ENCODE measurements around the gene NTN5. TPM values are rescaled to one million over a fixed set of nuclear protein-coding genes. Genes with fewer than 3 reads are reported as not detected.

The NTN5 gene
- 0.06 to 0.22 TPM (median 0.15 TPM) in 5 replicates for total RNA-seq (2022; extraction: Qiagen RNA extraction)

DNA sequence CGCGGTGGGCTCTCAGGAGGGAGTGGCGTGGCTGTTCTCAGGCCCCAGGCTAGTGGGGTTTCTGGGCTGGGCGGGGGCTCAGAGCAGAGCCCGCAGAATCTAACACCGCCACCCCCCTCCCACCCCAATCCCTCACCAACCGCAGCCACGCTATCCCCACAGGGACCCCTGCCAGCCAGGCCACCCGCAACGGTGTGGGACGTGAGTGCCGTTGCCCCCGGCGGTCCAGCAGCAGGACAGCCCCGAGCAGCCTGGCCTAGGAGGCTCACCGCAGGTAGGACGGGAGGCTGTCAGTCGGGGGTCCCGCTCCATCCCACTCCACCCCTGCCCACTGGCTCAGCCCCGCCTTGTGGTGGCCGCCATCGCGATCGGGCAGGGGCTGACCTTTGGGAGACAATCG is at the start of gene NTN5:
Gene NTN5 (minus strand): TSS at position 24 of the 400 bp plus-strand sequence. CDS start 2,031 bp downstream, outside the sequence.

DNA sequence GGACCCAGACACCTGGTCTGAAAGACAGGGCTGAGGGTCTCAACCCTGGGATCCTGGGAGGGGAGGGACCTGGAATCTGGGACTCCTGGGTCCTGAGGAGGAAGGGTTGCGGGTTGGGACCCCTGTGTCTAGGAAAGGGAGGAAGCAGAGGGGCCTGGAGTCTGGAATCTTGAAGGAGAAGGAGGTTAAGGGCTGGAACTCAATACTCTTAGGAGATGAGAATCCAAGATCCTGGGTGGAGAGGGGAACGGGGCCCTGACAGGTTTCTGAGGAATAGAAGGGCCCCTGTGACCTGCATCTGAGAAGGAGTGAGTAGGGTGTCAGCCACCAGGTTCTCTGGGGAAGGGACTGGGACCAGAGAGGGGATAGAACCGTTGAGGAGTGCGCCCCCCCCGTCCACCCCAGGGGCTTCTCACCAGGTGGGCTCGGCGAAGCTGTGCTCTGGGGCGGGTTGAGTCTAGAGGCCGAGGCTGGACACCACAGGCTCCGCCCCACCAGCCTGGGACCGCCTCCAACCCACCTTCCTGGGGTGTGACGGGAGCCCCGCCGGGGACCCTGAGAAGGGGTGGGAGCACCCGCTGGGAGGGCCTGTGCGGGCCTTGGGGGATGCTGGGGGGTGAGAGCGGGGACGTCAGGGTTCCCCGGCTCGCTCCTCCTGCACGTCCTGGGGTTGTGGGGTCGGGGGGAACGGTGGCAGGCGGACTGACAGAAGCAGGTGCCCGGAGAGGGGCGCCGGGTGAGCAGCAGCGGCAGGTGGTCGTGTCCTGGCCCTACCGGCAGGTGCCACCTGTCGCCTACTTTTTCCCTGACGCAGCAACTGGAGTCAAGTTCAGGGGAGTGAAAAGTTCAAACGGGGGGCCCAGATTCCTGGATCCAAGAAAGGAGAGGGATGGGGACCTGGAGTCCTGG is 46.7 kb upstream of the NTN5 start, which contains the start of gene MAMSTR:
Gene MAMSTR (minus strand): TSS at position 463 of the 909 bp plus-strand sequence. CDS start 694 bp downstream, outside the sequence.

GRCh38 chr19:48695743-48696352 is 23.0 kb upstream of the NTN5 start, which contains the start of gene FUT2:
TSS of gene FUT2 (plus strand) at chr19:48695971. CDS start at chr19:48702957, 6,986 bp downstream.

DNA sequence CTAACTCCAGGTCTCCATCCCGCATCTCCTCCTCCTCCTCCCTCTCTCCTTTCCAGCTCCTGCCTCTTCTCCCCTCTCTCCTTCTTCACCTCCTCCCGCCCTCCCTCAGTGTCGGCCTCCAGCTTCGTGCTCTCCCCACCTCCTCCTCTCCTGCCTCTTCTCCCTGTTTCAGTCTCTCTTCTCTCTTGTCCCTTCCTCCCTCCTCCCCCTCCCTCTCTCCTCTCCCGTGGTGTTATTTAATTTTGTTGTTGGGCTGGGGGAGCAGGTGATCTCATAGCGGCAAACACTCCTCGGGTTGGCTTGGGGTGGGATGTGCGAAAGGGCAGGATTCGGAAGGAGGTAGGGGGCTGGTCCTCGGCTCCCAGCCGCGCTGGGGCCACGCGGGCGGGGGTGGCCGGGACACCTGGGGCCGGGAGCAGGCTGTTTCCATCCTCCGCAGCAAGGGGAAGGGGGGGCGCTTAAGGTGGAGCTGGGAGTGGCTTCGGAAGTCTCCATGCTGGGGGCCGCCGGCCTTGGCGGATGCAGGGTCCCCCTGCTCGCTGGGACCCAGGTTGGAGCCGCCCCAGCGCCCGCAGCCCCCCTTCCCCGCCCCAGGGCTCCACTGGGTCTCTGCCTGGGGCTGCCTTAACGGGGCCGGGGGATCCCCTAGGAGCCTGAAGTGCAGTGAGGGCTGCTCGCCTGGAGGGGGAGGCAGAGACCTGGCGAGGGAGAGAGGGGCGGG is 26.7 kb downstream of the NTN5 start, which contains the start of gene CA11:
Gene CA11 (minus strand): TSS at position 187 of the 721 bp plus-strand sequence. CDS start 555 bp downstream, outside the sequence.

DNA sequence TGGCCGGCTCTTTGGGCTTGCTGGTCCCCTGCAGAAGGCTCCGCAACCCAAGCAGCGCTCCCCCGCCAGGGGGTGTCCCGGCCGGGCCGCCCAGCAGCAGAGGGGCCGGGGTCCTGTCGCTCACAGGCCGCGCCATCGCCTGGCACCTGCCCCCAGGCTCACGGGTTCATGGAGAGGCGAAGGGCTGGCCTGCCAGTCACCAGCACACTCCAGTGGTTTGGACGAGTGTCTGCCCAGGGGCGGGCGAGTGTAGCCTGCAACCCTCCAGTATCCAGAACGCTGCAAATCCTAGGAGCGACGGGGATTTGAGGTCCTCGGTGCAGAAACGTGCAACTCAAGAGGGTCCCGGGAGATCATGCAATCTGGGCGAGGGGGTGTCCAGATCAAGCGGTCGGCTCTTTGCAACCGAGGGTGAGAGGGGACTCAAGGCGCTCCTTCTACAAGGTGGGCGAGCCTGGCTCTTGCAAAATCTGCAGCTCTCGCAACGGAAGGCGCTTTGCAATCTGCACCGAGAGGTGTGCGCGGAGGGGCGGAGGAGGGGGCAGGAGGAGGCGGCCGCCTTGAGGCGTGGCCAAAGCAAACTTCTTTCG is 35.9 kb downstream of the NTN5 start, which contains the start of gene DBP:
Gene DBP (minus strand): TSS at position 521 of the 590 bp plus-strand sequence. CDS start 385 bp downstream, at position 136.

GRCh38 chr19:48618916-48619691 is 53.7 kb downstream of the NTN5 start, which contains the start of the genes RPL18 and SPHK2:
TSS of gene RPL18 (minus strand) at chr19:48619178. CDS start at chr19:48619143, 35 bp downstream.
TSS of gene SPHK2 (plus strand) at chr19:48619506. CDS start at chr19:48620515, 1,009 bp downstream.

DNA sequence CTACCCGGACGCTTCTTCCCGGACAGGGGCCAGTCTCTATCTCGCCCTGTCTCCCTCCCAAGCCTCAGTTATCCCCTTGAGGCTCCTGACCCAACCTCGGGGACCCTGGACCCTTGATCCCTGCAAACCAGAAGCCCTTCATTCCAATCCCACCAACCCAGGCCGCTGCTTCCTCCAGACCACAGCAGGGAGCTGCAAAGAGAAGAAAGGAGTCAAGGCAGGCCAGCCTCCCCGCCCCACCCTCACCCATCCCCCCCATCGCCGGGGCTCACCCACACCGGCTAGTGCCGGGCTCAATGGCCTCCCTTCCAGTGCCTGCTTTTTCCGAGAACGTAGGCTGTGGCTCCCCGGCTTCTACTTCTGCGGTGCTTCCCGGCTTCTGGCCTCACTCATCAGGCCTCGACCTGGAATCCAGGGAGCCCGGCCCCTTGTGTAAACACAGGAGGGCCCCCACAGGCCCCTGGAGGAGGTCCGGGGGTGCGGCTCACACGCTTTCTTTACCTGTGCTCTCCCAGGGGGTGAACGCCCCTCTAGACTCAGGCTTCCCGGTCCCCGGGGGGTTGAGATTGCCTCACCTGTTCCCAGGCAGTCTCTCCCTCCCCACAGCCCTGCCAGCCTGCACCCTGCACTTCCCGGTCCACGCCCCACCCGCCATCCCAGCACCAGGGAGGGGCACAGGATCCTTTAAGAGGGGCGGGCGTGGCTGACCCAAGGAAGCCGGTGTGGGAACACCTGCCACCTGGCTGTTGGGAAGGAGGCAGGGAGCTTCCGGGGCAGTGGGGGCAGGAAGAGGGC is 58.2 kb downstream of the NTN5 start, which contains the start of gene FAM83E:
Gene FAM83E (minus strand): TSS at position 641 of the 795 bp plus-strand sequence. CDS start 1,704 bp downstream, outside the sequence.

Other genes with a start within 250 kb of the NTN5 start
- 109 to 124 TPM (median 114 TPM) in 5 replicates for gene GRWD1, start 227.0 kb downstream of the NTN5 start, total RNA-seq (2022; extraction: Qiagen RNA extraction)
- 0.80 to 1.6 TPM (median 1.1 TPM) in 5 replicates for gene KCNJ14, start 217.4 kb downstream of the NTN5 start, total RNA-seq (2022; extraction: Qiagen RNA extraction)
- 55.7 to 66.9 TPM (median 63.2 TPM) in 5 replicates for gene CYTH2, start 203.6 kb downstream of the NTN5 start, total RNA-seq (2022; extraction: Qiagen RNA extraction)
- 2.5 to 5.4 TPM (median 5.0 TPM) in 5 replicates for gene LMTK3, start 161.2 kb downstream of the NTN5 start, total RNA-seq (2022; extraction: Qiagen RNA extraction)
- gene SULT2B1, start 120.8 kb downstream of the NTN5 start, total RNA-seq (2022; extraction: Qiagen RNA extraction), result 13.7 to 18.5 TPM (median 15.6 TPM) in 5 replicates
- 0.06 TPM in 1 of 5 replicates, not detected in the others for gene SPACA4, start 66.3 kb downstream of the NTN5 start, total RNA-seq (2022; extraction: Qiagen RNA extraction)
- 0.12 to 0.40 TPM (median 0.21 TPM) in 5 replicates for gene FAM83E, start 57.9 kb downstream of the NTN5 start, total RNA-seq (2022; extraction: Qiagen RNA extraction)
- gene RPL18, start 53.8 kb downstream of the NTN5 start, total RNA-seq (2022; extraction: Qiagen RNA extraction), result 3,280 to 3,604 TPM (median 3,357 TPM) in 5 replicates
- gene SPHK2, start 53.5 kb downstream of the NTN5 start, total RNA-seq (2022; extraction: Qiagen RNA extraction), result 10.1 to 17.9 TPM (median 15.0 TPM) in 5 replicates
- gene DBP, start 35.6 kb downstream of the NTN5 start, total RNA-seq (2022; extraction: Qiagen RNA extraction), result 1.4 to 2.6 TPM (median 1.9 TPM) in 5 replicates
- gene CA11, start 26.8 kb downstream of the NTN5 start, total RNA-seq (2022; extraction: Qiagen RNA extraction), result 6.9 to 11.7 TPM (median 9.4 TPM) in 5 replicates
- gene FUT2, start 23.0 kb upstream of the NTN5 start, total RNA-seq (2022; extraction: Qiagen RNA extraction), result not detected in 5 replicates
- gene MAMSTR, start 46.7 kb upstream of the NTN5 start, total RNA-seq (2022; extraction: Qiagen RNA extraction), result 0.25 to 0.52 TPM (median 0.35 TPM) in 5 replicates
- gene RASIP1, start 67.6 kb upstream of the NTN5 start, total RNA-seq (2022; extraction: Qiagen RNA extraction), result 0.42 to 0.98 TPM (median 0.45 TPM) in 5 replicates
- not detected in 5 replicates for gene IZUMO1, start 73.9 kb upstream of the NTN5 start, total RNA-seq (2022; extraction: Qiagen RNA extraction)
- 0.04 to 0.13 TPM (median 0.06 TPM) in 5 replicates for gene FUT1, start 79.6 kb upstream of the NTN5 start, total RNA-seq (2022; extraction: Qiagen RNA extraction)
- not detected in 5 replicates for gene FGF21, start 82.5 kb upstream of the NTN5 start, total RNA-seq (2022; extraction: Qiagen RNA extraction)
- gene BCAT2, start 138.0 kb upstream of the NTN5 start, total RNA-seq (2022; extraction: Qiagen RNA extraction), result 51.3 to 63.4 TPM (median 60.9 TPM) in 5 replicates
- 12.4 to 16.1 TPM (median 13.9 TPM) in 5 replicates for gene HSD17B14, start 163.5 kb upstream of the NTN5 start, total RNA-seq (2022; extraction: Qiagen RNA extraction)
- gene PLEKHA4, start 195.6 kb upstream of the NTN5 start, total RNA-seq (2022; extraction: Qiagen RNA extraction), result 1.2 to 1.6 TPM (median 1.4 TPM) in 5 replicates
- gene PPP1R15A, start 199.4 kb upstream of the NTN5 start, total RNA-seq (2022; extraction: Qiagen RNA extraction), result 79.7 to 121 TPM (median 92.8 TPM) in 5 replicates
- gene TULP2, start 225.7 kb upstream of the NTN5 start, total RNA-seq (2022; extraction: Qiagen RNA extraction), result not detected in 5 replicates
- 206 to 233 TPM (median 208 TPM) in 5 replicates for gene NUCB1, start 227.3 kb upstream of the NTN5 start, total RNA-seq (2022; extraction: Qiagen RNA extraction)